ENCODE measurements around the gene ACTR2.

Gene ACTR2

GRCh38 chr2:65305934-65306333 lies 78.3 kb downstream of the ACTR2 start:
- no peak overlapping the region for H3K27ac ChIP-seq
- TF ChIP-seq CTCF (conservative IDR thresholded peaks at IDR 0.05), result no peak
- TF ChIP-seq ZFX (IDR thresholded peaks at IDR 0.05), result no peak

DNA sequence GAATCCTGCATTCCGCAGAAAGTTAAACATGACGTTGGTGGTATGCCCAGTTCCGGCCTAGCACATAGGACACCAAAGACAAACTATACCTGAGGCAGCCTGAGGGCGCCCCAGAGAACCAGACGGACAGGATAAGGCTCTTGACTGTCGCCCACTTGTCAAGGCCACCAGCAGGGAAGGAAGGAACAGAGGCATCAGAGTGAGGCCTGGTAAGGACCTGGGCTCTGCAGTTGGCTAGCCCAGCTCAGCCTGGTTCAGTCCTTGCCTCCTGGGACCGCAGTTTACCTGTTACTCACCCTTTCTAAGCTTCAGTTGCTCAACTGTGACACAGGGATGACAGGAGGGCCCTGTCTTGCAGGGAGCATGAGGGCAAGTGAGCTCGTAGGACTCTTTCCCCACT lies 82.1 kb downstream of the ACTR2 start:
- no peak for TF ChIP-seq ZFX (IDR thresholded peaks at IDR 0.05)
- peak; percentile 5; the same call in 1 of the 2 replicates for TF ChIP-seq CTCF (conservative IDR thresholded peaks at IDR 0.05)
- H3K27ac ChIP-seq, result peak overlapping the region; percentile 68

- no peak overlapping the region for H3K27ac ChIP-seq
- no peak for TF ChIP-seq CTCF (conservative IDR thresholded peaks at IDR 0.05)
- TF ChIP-seq ZFX (IDR thresholded peaks at IDR 0.05), result no peak
These were observed 83.4 kb downstream of the ACTR2 start for GRCh38 chr2:65311049-65311448.

GRCh38 chr2:65311596-65311995 lies 84.0 kb downstream of the ACTR2 start:
- TF ChIP-seq ZFX (IDR thresholded peaks at IDR 0.05) (no peak), CTCF (conservative IDR thresholded peaks at IDR 0.05) (no peak)
- no peak overlapping the region for H3K27ac ChIP-seq

DNA sequence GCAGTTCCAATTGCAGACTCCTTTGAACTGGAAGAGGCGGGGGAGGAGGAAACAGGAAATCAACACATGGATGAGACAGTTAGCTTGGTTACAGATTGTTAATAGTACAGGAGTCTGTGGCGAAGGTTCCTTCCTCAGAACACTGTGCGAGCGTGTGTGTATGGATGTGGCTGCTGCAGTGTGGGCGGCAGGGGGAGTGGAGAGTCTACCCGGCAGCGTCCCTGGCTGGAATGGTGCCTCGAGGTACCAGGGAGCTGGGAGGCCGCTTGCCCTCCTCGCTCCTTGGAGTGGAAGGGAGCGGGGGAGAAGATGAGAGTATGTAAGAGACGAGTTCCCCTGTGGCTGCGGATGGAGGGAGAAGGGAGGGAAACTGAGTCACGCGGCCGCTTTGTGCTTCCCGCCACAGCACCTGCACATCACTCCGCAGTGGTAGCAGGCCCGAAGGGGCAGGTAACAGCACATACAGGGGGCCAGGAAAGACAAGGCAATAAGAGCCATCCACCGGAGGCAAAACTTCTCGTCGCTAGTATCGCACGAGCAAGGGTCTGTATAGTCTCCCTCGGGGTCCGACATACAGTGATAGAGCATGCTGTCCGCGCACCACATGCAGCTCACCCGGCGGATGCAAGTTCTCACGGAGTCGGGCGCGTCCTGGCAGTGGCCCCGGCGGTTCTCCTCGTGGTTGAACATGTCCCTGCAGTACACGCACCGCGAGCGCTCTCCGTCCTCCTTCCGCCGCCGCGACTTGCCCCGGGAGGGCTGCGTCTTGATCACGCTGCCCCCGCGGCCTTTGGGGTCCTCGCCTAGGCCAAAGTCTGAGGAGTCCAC lies 85.7 kb downstream of the ACTR2 start:
- TF ChIP-seq CTCF (conservative IDR thresholded peaks at IDR 0.05), result no peak
- TF ChIP-seq ZFX (IDR thresholded peaks at IDR 0.05), result no peak
- no peak overlapping the region for H3K27ac ChIP-seq

- no peak overlapping the region for H3K27ac ChIP-seq
- no peak for TF ChIP-seq ZFX (IDR thresholded peaks at IDR 0.05)
- TF ChIP-seq CTCF (conservative IDR thresholded peaks at IDR 0.05), result no peak
These were observed 86.3 kb downstream of the ACTR2 start for GRCh38 chr2:65313954-65314256.

- peak overlapping the region; percentile 85; the same call in 1 of the 2 replicates for H3K27ac ChIP-seq
- TF ChIP-seq CTCF (conservative IDR thresholded peaks at IDR 0.05), result no peak
- no peak for TF ChIP-seq ZFX (IDR thresholded peaks at IDR 0.05)
These were observed 87.3 kb downstream of the ACTR2 start for GRCh38 chr2:65314801-65315441.
